GM12873 (cell line): ENCODE results near the gene PDE6A.

Experiments
- CTCF ChIP-seq: IDR thresholded peaks from 2 replicates; pipeline ENCODE4 v1.5.1; 2012; ENCODE audit warnings: low read depth, mild to moderate bottlenecking, moderate library complexity, low read length, control low read depth; ENCODE audit not compliant: insufficient read depth; ENCODE audit errors: missing control alignments

PDE6A gene

DNA sequence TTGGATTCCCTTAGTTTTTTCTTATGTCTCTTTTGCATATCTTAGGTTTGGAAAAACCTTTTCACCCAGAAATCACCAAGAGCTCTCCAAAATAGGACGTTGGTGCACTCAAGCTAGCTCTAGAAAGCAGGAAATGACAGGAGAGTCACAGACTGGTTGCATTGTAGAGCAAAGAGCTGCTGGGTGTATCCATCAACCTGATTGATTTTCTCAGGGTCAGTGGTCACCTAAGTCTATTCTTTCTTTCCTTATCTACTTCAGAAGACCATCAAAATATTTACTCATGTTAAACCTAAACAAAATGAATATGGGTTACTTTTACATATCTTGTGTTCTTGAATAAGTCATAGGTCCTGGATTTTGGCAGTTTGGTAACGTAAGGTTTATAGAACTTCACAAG is 30.8 kb upstream of the PDE6A start:
- TF ChIP-seq CTCF = no peak

GRCh38 chr5:149969181-149969930 is 24.8 kb upstream of the PDE6A start:
- TF ChIP-seq CTCF = no peak

DNA sequence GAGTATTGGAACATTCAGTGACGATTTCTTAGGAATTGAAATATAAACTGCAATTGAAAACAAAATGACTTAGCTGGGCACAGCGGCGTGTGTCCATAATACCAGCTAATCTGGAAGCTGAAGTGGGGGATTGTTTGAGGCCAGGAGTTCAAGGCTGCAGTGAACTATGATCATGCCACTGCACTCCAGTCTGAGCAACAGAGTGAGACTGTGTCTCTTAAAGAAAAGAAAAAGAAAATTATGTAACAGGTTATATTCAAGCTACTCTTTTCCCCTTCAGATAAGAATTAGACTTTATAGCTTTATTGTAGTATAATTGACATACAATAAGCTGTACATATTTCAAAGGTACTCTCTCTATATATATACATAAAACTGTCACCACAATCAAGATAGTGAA is 22.4 kb upstream of the PDE6A start:
- TF ChIP-seq CTCF = no peak

DNA sequence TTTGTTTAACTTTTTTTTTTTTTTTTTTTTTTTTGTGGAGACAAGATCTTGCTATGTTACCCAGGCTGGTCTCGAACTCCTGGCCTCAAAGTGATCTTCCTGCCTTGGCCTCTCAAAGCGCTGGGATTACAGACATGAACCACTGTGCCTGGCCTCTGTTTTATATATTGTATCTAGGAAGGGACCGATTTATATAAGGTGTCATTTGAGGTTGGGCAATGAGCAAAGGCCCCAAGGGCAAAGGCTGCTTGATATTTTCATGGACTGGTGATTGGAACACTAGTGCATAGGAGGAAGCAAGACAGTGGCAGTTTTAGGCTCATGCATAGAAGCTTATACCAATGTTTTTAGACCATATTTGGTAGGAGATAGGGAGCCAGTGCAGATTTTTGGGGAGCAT is 19.1 kb upstream of the PDE6A start:
- TF ChIP-seq CTCF = no peak

GRCh38 chr5:149962601-149963300 is 18.2 kb upstream of the PDE6A start:
- no peak for TF ChIP-seq CTCF

DNA sequence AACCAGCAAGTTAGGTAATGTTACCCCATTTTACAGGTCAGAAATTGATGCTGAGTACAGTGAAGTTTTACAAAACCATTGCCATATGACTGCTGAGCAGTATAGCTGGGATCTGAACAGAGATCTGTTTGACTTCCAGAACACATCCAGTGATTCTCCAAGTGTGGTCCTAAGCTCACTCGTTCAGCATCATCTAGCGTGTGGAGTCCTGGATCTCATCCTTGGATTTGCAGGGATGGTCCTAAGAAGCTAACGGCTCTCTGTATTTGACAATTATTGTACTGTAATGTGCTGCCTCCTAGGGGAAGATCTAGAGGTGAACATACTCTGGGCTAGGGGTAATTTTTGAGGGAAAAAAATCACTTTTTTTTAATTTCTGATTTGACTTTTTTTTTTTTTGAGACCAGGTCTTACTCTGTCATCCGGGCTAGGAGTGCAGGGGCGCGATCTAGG is 17.4 kb upstream of the PDE6A start:
- TF ChIP-seq CTCF = peak; percentile 40

DNA sequence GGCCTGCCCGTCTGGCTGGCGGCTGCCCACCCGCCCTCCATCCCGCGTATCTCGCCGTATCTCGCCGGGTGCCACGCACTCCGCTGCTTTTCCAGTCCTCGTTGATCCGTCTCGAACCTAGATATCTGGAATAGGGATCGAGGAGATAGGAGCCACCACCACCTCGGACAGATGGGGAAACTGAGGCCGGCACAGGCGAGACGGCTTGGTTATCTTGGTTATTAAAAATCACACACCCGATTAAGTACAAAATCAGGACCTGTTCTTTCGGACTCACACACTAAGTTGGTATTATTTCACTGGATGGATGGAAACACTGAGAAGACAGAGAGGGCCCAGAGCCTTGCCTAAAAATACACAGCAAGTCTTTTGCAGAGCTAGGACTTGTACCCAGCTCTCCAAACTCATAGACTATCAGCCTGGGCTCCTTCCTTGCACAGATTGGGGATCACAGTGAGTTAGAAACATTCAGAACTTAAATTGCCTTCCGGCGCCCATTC is 16.6 kb upstream of the PDE6A start:
- TF ChIP-seq CTCF = no peak
